Posterior vena cava (tissue), 2 donors: ENCODE results near the gene NINJ2. TPM values are rescaled to one million over a fixed set of nuclear protein-coding genes. Genes with fewer than 3 reads are reported as not detected.
A peak's percentile ranks its signal among the peaks of the same experiment; 100 is the strongest.

Experiments used
- DNase-seq: peaks from one replicate; pipeline ENCODE4 v3.0.0-alpha.2; 2020; ENCODE audit warnings: low spot score
- intact Hi-C, 2 donors: fragments of 100-400 bp; cut with DNase I; formaldehyde crosslinking; loops; one replicate each; pipeline versions ENCODE4 v1.14.1 to v1.14.2; 2022 to 2023
- total RNA-seq, 2 donors: library from RNA; stranded (reverse); fragmentation: NEBNext Ultra II Directional; extraction: Animal tissue kit (Norgen Biotek cat#: 25700); gene quantifications; one replicate each; pipeline ENCODE4 v1.2.1, GENCODE V29; 2021
- donor health status: DM: yes; HTN: yes; CAD: no.
- donor health status: DM: yes; HTN: yes; CAD: no.

NINJ2 gene
- total RNA-seq, 2 donors from 2014 or later, result 4.6 to 5.6 TPM

DNA sequence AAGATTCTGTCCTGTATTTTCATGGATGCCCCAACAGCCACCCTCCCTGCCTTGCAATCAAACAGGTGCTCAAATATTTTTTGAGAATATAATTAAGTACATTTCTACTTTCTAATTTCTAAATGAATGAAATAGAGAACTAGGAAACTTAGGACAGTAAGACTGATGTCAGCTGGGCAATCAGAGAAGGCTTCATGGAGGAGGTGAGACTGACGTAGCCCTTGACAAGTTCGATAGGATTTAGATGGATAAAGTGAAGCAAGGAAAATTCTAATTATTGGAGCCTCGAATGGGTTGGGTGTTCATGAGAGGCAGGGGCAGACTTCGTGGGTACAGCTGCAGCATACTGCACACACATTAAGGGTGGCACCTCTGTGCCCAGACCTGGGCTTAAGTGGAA, 36.0 kb downstream of the NINJ2 start:
- intact Hi-C loops, result no loop called here
- DNase-seq, result peak; percentile 4

DNA sequence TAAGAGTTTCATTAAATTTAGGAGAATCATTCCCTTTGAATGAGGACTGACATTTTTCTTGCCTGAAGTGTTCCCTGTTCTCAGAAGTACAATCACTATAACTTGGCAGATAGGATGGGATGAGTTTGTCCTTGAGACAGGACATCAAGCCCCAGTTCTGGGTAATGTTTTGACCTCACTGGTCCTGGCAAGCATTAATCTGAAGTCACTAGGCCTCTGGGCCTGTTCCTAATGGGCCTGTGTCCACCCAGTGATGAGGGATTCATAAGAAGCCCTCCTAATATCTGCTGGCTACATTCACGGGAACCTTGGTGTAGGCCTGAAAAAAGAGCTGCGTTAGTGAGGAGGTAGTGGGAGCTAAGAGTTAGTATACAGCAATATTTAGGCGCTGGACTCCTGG, 37.2 kb downstream of the NINJ2 start:
- DNase-seq, result peak; percentile 77
- intact Hi-C loops, result no loop called here

DNA sequence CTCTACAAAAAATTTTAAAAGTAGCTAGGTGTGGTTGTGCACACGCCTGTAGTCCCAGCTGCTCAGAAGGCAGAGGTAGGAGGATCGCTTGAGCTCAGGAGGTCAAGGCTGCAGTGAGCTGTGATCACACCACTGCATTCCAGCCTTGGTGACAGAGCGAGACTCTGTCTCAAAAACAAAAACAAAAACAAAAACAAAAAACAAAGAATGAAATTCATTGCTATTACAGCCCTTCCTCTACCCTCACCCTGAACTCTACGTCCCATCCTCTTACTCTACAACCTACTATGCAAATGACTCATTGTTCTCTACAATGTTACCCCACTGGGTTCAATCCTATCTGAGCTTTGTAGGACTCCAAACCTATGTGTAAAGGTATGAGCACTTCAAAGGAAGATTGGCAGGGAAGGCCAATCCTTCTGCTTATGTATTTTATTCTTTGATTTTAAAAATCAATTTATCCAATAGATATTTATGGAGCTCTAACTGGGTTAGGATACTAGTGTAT, 39.3 kb downstream of the NINJ2 start:
- no peak for DNase-seq
- intact Hi-C loops, result no loop called here

DNA sequence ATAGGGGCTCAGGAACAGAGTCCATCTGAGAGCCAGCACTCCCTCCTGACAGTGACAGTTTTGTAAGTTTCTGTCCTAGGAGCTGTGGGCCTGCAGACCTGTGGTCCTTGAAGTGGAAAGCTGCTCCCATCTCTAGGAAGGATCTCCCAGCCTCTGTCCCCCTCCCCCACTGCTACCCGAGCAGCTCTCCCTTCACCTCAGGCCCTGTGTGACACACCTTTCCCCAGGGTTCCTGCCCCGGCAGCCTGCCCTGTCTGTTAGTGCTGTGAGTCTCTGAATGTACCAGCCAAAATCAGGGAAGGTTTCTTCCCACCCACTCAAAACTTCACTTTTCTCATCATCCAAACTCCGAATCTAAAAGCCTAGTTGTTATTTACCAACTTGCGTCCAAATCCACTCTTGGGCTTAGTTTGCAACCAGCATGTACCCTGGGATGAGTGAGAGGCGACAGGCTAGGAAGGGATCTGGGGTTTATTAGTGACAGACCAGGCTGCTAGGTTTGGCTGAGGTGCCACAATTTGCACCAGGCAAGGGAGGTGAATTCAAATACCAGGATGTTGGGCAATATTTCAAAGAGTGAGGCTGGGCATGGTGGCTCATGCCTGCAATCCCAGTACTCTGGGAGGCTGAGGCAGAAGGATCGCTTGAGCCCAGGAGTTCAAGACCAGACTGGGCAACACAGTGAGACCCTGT, 39.9 kb downstream of the NINJ2 start:
- DNase-seq, result no peak
- intact Hi-C loops, result no loop called here

DNA sequence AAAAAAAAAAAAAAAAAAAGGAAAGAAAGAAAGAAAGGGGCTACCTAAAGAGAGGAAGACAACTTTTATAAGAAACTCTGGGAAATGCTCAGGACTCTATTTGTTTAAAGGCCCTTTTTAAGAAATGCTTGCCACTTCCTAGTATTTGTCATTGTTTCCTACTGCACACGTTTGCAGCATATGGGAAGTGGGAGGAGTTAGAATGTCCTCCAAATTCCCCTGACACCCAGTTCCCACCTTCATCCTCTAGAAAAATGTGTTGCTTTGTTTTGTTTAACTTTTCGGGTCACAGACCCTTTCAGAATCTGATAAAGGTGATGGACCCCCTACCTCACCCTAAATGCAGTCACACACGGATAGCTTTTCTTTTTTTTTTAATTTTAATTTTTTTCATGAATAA, 40.8 kb downstream of the NINJ2 start:
- intact Hi-C loops, result no loop called here
- DNase-seq, result no peak

DNA sequence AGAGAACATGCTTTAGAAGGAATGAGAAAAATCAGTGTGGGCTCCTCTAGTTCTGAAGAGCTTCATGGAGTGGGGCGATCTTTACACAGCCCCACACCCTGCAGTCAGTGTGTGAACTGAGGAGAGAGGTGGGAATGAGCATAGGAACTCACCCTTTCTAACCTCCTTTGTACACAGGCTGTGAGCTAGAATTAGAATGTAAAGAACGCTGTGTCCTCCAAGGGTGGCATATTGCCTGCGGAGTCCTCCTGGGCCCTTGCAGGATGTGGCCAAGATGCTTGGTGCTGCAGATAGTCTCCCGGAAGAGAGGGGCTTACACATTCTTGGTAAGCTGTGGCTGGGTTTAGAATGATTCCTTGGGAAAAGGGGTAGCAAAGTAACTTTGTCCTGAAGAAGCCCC, 43.9 kb downstream of the NINJ2 start:
- intact Hi-C loops, result no loop called here
- DNase-seq, result peak; percentile 3

DNA sequence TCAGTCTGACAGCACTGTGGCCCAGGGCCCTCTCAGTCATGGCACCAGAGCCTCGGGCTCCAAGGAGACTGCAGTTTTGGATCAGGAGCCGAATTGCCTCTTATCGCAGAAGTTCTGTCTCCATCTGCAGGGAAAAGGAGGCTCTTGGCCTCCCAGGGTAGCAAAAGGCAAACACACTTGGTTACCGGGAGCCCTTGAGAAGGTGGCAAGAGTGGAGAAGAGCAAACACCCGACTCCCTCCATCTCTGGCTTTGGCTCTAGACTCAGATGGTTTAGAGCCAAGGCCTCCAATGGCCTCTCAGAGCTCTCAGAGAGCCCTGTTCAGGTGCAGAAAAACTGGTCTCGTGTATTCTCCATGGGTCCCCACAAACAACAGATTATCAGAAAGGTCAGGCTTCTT, 44.6 kb downstream of the NINJ2 start:
- intact Hi-C loops, result no loop called here
- peak; percentile 4 for DNase-seq

DNA sequence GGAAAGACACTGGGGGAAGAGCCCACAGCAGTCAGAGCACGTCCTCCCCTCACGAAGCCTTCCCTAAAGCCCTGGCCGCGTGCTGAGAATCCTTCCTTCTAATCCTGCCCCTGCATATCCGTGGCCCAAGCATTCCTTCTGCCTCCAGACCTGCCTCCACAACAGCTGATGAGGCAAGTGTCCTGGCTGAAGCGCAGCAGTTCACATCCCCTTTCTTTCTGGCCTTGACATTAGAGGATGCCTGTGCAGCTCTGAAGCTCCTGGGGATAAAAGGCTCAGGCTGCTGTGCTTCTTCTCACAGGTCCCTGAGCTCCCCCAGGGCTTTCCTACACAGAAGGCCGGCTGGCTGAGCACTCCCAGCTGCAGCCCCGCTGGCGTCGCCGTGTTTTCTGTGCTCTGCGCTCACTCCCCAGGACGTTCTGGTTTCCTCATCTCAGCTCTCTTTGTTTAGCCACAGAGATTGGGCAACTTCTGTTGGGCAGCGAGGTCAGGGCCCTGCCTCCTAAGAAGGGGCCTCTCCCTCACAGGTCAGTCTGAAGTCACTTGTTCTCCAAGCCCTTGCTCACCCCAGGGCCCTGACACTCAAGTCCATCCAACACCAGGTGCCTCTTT, 45.8 kb downstream of the NINJ2 start:
- peak; percentile 86 for DNase-seq
- intact Hi-C loops, result no loop called here

DNA sequence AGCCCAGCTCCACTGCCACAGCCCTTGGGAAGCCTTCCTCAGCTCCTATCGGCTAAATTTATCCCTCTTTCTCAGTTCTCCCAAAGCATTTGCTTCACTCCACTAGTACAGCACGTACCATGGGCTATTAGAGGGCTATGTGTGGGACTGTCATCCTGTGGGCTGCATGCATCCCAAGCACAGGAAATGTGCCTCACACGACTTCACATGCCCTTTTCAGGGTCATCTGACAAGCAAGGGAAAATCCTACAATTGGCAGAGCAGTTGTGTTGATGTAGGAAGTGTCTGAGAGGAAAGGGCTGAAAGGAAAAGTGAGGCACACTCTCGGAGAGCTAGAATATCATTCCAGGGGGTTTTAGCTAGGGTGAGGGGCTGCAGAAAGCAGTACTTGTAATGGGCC, 47.6 kb downstream of the NINJ2 start:
- intact Hi-C loops, result no loop called here
- peak; percentile 64 for DNase-seq

DNA sequence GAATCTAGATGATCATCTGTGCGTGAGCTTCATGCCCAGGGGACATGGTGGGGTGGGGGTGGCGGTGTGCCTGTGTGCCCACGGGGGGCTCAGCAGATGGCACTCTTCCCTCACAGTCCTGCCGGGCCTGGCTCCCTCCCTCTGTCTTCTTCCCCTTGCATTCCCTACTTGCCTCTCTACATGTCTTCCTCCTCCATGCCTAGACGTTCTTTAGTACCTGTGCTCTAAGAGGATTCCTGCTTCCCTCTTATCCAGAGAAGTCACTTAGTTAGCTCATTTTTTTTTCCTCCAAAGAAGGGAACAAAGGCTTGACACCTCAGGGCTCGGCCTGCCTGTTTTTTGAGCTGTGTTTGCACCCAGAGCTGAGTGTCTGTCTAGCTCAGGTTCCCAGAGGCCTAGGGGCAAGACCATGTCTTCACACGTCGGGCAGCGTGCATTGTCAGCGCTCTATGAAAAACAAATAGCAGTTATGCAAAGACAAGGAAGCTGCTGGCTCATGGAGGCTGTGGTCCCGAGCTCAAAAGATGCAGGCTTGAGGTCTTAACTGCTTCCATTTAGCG, 48.8 kb downstream of the NINJ2 start:
- peak; percentile 77 for DNase-seq
- intact Hi-C loops, result no loop called here

DNA sequence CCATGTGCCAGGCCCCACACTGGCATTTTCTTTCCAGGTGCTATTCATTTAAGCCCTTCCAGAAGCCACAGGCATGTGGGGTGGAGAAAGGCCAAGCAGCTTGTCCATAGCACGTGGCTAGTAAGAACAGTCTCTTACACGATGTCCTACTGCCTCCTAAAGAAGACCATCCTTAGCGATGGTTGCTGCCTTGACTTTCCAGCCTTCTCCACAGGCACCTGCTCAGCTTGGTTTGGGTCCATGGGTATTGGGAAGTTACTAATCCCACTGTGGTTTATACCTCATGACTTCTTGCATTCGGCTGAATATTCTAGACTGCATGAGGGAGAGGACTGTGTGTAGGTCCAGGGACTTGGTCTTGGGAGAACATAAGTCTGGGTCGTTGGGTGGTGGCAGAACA, 49.2 kb downstream of the NINJ2 start:
- intact Hi-C loops, result no loop called here
- DNase-seq, result no peak

DNA sequence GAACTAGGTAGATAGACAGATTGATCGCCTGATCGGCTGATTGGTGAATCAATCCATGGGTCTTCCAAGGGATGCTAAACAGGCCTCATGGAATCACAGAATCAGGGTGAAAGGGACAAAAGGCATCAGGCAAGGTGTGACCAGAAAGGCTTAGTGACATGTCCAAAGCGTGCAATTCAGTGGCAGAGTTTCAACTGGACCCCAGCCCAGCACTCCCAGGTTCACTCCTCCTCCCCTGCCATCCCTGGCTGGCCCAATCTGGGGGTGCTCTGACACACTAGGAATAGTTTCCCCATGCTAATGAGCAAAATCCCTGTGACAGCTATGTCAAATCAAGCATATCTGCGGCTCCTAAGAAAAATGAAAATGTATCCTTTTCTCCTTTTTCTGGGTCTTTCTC, 50.4 kb downstream of the NINJ2 start:
- intact Hi-C loops, result no loop called here
- DNase-seq, result peak; percentile 11

DNA sequence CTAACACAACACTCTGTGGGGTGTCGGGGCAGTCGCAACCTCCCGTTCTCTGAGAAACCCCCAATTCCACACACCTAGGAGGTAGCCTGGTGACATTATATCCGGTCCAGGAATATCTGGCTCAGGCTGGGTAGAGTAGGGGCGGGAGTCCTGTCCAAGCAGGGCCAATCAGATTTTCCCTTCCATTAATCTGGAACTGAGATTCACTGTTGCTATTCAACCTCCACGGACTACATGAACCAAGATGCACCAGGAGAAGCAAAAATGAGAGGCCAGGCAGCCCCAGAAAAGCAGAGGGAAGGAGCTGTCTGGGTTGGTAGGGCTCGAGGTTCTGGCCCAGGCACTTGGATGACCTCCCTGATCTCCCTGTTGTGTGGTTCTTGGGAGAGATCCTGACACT, 51.0 kb downstream of the NINJ2 start:
- intact Hi-C loops, result no loop called here
- DNase-seq, result peak; percentile 12

DNA sequence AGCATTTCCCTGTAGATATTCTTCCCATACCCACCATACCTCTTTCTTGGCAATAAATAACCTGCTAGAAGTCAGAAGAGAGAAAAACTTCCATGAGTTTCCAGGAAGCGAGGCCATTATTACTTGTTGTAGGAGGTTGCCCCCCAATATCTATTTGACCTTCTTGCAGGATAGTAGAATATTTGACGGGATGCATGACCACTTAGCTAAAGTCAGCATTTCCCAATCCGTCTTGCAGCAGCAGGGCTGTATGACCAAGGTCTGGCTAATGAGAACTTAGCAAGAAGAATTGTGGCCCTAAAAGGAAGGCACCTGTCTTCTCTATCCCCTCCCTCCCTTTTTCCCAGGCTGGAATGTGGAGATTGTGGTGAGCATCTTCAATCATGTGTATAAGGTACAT, 51.5 kb downstream of the NINJ2 start:
- DNase-seq, result peak; percentile 1
- intact Hi-C loops, result no loop called here

DNA sequence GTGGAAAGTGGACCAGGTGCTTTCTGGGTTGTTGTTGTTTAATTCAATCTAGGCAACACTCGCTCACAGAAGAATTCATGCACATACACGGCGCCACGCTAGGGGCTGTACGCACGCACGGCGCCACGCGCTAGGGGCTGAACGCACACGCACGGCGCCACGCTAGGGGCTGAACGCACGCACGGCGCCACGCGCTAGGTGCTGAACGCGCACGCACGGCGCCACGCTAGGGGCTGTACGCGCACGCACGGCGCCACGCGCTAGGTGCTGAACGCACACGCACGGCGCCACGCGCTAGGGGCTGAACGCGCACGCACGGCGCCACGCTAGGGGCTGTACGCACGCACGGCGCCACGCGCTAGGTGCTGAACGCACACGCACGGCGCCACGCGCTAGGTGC, 54.3 kb downstream of the NINJ2 start:
- intact Hi-C loops, result no loop called here
- DNase-seq, result peak; percentile 45

DNA sequence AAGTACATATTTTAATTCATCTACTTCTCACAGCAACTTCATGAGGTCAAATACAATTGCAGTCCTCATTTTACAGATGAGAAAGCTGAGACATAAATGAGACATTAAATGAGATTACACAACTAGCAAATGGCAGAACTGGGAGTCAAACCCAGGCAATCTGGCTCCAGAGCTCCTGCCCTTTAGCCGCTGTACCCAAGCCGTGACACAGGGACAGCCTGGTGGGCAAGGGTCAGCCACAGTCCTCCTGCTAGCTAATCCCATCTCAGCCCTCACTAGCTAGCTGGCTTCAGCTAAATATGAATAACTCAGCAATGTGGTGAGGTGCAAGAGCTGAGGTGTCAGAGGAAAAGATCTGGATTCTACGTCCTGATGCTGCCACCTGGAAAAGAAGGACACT, 54.8 kb downstream of the NINJ2 start:
- DNase-seq, result peak; percentile 18
- intact Hi-C loops, result no loop called here

DNA sequence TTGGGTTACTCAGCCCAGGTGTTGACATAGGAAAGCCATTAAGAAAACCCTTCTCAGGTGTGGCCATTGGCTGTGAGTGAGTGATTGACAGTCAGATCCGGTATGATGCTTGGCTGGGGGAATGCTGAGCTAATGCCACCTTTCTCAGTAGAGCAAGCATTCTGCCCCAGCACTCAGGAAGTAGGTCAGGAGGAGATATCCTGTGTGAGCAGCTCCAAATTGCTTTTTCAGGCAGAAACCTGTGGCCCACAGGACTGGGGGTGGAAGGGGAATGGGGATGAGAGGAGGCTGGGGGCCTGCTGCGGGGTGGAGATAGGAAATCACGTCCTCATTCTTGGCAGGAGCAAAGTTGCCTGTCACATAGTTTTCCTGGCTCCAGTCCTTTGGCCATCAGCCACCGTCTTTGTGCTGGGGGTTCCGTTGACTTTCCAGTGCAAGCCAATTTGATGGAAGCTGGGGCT, 55.7 kb downstream of the NINJ2 start:
- peak; percentile 77 for DNase-seq
- intact Hi-C loops, result no loop called here

DNA sequence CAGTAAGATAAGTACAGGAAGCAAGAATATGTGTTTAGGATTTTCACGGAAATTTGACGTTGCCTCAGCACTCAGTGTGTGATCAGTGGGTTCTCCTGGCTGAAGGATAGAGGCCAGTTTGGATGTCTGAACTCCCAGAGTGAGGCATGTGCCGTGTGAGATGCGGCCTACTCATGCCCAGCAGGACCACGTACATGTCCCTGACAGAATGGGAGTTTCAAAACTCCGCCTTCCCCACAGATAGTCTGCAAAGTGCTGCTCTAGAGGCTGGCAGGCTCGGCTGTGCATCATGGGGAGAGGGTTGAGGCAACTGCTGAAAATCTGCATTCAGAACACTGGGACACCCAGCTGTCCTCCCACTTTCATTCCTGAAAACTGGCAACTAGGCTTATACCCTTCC, 58.3 kb downstream of the NINJ2 start:
- peak; percentile 50 for DNase-seq
- intact Hi-C loops, result loop anchor here in 1 of 2 donors (5.0 kb wide), 1 partner anchor 493 kb away; no protein-coding TSS in a partner anchor

DNA sequence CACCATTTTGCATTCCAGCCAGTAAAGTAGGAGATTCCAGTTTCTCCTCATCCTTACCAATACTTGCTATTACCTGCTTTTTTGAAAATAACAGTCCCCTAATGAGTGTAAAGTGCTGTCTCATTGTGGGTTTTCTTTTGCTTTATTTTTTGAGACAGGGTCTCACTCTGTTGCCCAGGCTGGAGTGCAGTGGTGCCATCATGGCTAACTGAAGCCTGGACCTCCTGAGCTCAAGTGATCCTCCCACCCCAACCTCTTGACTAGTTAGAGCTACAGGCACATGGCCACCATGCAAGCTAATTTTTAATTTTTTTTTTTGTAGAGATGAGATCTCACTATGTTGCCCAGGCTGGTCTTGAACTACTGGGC, 60.6 kb downstream of the NINJ2 start:
- intact Hi-C loops, result loop anchor here in 1 of 2 donors (5.0 kb wide), 1 partner anchor 490 kb away; no protein-coding TSS in a partner anchor
- peak; percentile 11 for DNase-seq

DNA sequence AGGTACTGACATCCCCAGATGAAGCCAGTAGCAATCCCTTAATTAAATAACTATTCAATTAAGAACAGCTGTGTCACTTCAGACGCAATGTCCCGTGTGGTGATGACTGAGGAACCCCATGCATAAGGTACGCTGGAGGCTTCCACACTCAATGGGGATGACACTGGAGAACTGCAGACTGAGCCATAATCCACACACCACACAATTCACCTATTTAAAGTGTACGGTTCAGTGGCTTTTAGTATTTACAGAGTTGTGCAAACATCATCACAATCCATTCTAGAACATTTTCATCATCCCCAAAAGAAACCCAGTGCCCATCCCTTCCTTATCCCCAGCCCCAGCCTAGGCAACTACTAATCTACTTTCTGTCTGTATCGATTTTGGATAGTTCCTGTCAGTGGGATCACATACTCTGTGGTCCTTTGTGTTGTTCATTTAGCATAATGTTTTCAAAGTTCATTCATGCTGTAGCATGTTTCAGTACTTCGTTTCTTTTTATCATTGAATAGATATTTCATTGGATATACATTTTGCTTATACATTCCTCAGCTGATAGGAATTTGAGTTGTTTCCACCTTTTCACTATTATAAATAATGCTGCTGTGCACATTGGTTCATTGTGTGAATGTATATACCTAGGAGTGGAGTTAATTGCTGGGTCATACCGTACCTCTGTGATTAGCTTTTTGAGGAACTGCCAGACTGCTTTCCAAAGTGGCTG, 61.1 kb downstream of the NINJ2 start:
- no peak for DNase-seq

More for the DNA sequence above, 61.1 kb downstream of the NINJ2 start:
- intact Hi-C loops, result loop anchor here in 1 of 2 donors (5.0 kb wide), 1 partner anchor 490 kb away; no protein-coding TSS in a partner anchor
